GM21825 (cell line): ENCODE results near the gene PAF1.
"Not testable (repeated sequence)": the region's sequence is repeated elsewhere in the genome, so short reads cannot be mapped to it uniquely, and the experiment has no call there.

Experiments
- ATAC-seq: cut with Tn5 transposase; IDR thresholded peaks from one replicate; pipeline ENCODE4 v1.9.1; 2021; ENCODE audit warnings: mild to moderate bottlenecking, moderate library complexity; ENCODE audit not compliant: unreplicated experiment

PAF1 gene

GRCh38 chr19:39384839-39385568 lies 5.9 kb downstream of the PAF1 start:
- no peak for ATAC-seq

- ATAC-seq, result no peak
Observed at GRCh38 chr19:39382991-39383828, 7.7 kb downstream of the PAF1 start.

- no peak for ATAC-seq
Observed at GRCh38 chr19:39381910-39382611, 8.8 kb downstream of the PAF1 start.

- ATAC-seq, result no peak
Observed at GRCh38 chr19:39380521-39381502, 10.1 kb downstream of the PAF1 start.

- ATAC-seq, result no peak
Observed at GRCh38 chr19:39379865-39380396, 11.0 kb downstream of the PAF1 start.

- ATAC-seq, result not testable (repeated sequence)
Observed at GRCh38 chr19:39379366-39379765, 11.5 kb downstream of the PAF1 start.

GRCh38 chr19:39377373-39378362 lies 13.2 kb downstream of the PAF1 start:
- no peak for ATAC-seq

GRCh38 chr19:39375929-39376328 lies 15.0 kb downstream of the PAF1 start:
- no peak for ATAC-seq

- no peak for ATAC-seq
Observed at GRCh38 chr19:39372941-39373340, 18.0 kb downstream of the PAF1 start.

GRCh38 chr19:39372047-39372802 lies 18.7 kb downstream of the PAF1 start:
- no peak for ATAC-seq

GRCh38 chr19:39370735-39371134 lies 20.2 kb downstream of the PAF1 start:
- no peak for ATAC-seq

- ATAC-seq, result no peak
Observed at GRCh38 chr19:39369200-39369599, 21.7 kb downstream of the PAF1 start.

GRCh38 chr19:39365531-39365930 lies 25.4 kb downstream of the PAF1 start:
- no peak for ATAC-seq

- ATAC-seq, result no peak
Observed at GRCh38 chr19:39363901-39364457, 26.9 kb downstream of the PAF1 start.

- ATAC-seq, result no peak
Observed at GRCh38 chr19:39362682-39363657, 27.9 kb downstream of the PAF1 start.

GRCh38 chr19:39360599-39360998 lies 30.3 kb downstream of the PAF1 start:
- no peak for ATAC-seq

- ATAC-seq, result no peak
Observed at GRCh38 chr19:39359026-39359425, 31.9 kb downstream of the PAF1 start.
